CD4-positive, alpha-beta T cell (primary cell): ENCODE data around the gene MINDY3. TPM values are rescaled to one million over a fixed set of nuclear protein-coding genes. Genes with fewer than 3 reads are reported as not detected.

ENCODE experiments used
- ATAC-seq: fragments of 200-7000 bp; cut with Tn5 transposase; one replicate; pipeline ENCODE4 v1.10.0; 2022; ENCODE audit warnings: mild to moderate bottlenecking; ENCODE audit not compliant: poor library complexity
- CTCF ChIA-PET: fragments of 350-600 bp; sonication (Branson Sonifier 250); formaldehyde crosslinking; loops from one replicate; lab custom pipeline; 2021; ENCODE audit warnings: antibody characterized with exemption, inconsistent platforms; lab: Charles Lee
- POLR2A ChIA-PET: fragments of 350-600 bp; sonication (Branson Sonifier 250); formaldehyde crosslinking; loops from one replicate; lab custom pipeline; 2021; ENCODE audit warnings: antibody characterized with exemption, inconsistent platforms; lab: Charles Lee
- DNase-seq, 14 experiments: peaks; one replicate each; pipeline ENCODE4 v3.0.0-alpha.2; 2013 to 2020; ENCODE audit warnings: mixed read lengths in 2 of 14
- H3K27ac ChIP-seq, 2 donors: one replicate each; pipeline versions ENCODE4 v1.5.1 to v1.7.0; 2013; ENCODE audit warnings: low read length in 2 of 2, low read depth in 1 of 2, mild to moderate bottlenecking in 1 of 2
- H3K27me3 ChIP-seq, 2 experiments: 1 replicate in 1 of 2; 2 replicates in 1 of 2; pipeline versions ENCODE4 v1.6.1 to v1.7.0; 2013; ENCODE audit warnings: low read length in 2 of 2, control low read depth in 1 of 2, mild to moderate bottlenecking in 1 of 2, moderate library complexity in 1 of 2; ENCODE audit not compliant: insufficient read depth in 2 of 2, control insufficient read depth in 1 of 2
- H3K36me3 ChIP-seq: one replicate; pipeline ENCODE4 v1.6.1; 2013; ENCODE audit warnings: low read length, control low read depth; ENCODE audit not compliant: insufficient read depth
- H3K4me1 ChIP-seq: one replicate; pipeline ENCODE4 v1.6.1; 2013; ENCODE audit warnings: low read length, control low read depth; ENCODE audit not compliant: insufficient read depth
- H3K4me3 ChIP-seq: one replicate; pipeline ENCODE4 v1.5.1; 2013; ENCODE audit warnings: mild to moderate bottlenecking, low read length, moderate library complexity
- H3K9me3 ChIP-seq, 2 experiments: 1 replicate in 1 of 2; 2 replicates in 1 of 2; pipeline versions ENCODE4 v1.6.1 to v1.7.0; 2013; ENCODE audit warnings: low read length in 2 of 2, mild to moderate bottlenecking in 2 of 2, control low read depth in 1 of 2, moderate library complexity in 1 of 2; ENCODE audit not compliant: control insufficient read depth in 1 of 2, insufficient read depth in 1 of 2
- H3K27ac Mint-ChIP-seq: one replicate; pipeline ENCODE4 v1.8.0; 2020; ENCODE audit warnings: mixed read lengths
- H3K27me3 Mint-ChIP-seq: one replicate; pipeline ENCODE4 v1.8.0; 2021; ENCODE audit warnings: mixed read lengths
- H3K36me3 Mint-ChIP-seq: one replicate; pipeline ENCODE4 v1.8.0; 2021; ENCODE audit warnings: low read depth, mixed read lengths
- H3K4me1 Mint-ChIP-seq: one replicate; pipeline ENCODE4 v1.8.0; 2021; ENCODE audit warnings: low read depth, mixed read lengths
- H3K4me3 Mint-ChIP-seq: one replicate; pipeline ENCODE4 v1.8.0; 2020; ENCODE audit warnings: mild to moderate bottlenecking, mixed read lengths
- H3K9me3 Mint-ChIP-seq: one replicate; pipeline ENCODE4 v1.8.0; 2020; ENCODE audit warnings: mixed read lengths
- CTCF ChIP-seq: fragments of 200-600 bp; IDR thresholded peaks from one replicate; pipeline ENCODE4 v1.8.0; 2022; ENCODE audit warnings: antibody characterized with exemption, mild to moderate bottlenecking
- intact Hi-C, 2 experiments: fragments of 100-400 bp; cut with DNase I in 1 of 2; cut with micrococcal nuclease in 1 of 2; formaldehyde crosslinking; loops; one replicate each; pipeline versions ENCODE4 v1.15.1 to v1.9.0; 2023 to 2025; cut with DNase I, micrococcal nuclease
- total RNA-seq, 174 experiments: library from RNA in 2 of 174; stranded (reverse) in 2 of 174; gene quantifications; one replicate each; pipeline ENCODE4 v1.2.3 and lab custom pipeline; 2021 to 2026

The MINDY3 gene
- total RNA-seq, 2 experiments from 2014 or later, result 39.8 to 40.6 TPM

- H3K4me3 ChIP-seq, result no peak overlapping the region
- Mint-ChIP-seq H3K9me3 (no peaks in the 10 kb centered on the region), H3K27me3 (peaks cover 74% of the 10 kb centered on the region), H3K4me3 (no peak overlapping the region), H3K4me1 (no peaks in the 10 kb centered on the region), H3K27ac (no peak overlapping the region), H3K36me3 (no peaks in the 10 kb centered on the region)
- no peak for TF ChIP-seq CTCF
- no peaks in the 10 kb centered on the region for H3K9me3 ChIP-seq
- H3K36me3 ChIP-seq, result no peaks in the 10 kb centered on the region
- ChIA-PET POLR2A (no interaction called here), CTCF (no interaction called here)
- H3K4me1 ChIP-seq, result no peaks in the 10 kb centered on the region
- DNase-seq, result no peak
- no peak for ATAC-seq
- H3K27me3 ChIP-seq, result peaks cover 0 to 12% of the 10 kb centered on the region in 2 experiments
- intact Hi-C loops, result no loop called here
- no peak overlapping the region for H3K27ac ChIP-seq
Measured at GRCh38 chr10:15881542-15881941, 21.2 kb upstream of the MINDY3 start.

- CTCF ChIA-PET, result no interaction called here
- H3K27ac Mint-ChIP-seq, result no peak overlapping the region
- peak; percentile 37 for ATAC-seq
Measured at GRCh38 chr10:15879663-15880062, 19.4 kb upstream of the MINDY3 start.

DNA sequence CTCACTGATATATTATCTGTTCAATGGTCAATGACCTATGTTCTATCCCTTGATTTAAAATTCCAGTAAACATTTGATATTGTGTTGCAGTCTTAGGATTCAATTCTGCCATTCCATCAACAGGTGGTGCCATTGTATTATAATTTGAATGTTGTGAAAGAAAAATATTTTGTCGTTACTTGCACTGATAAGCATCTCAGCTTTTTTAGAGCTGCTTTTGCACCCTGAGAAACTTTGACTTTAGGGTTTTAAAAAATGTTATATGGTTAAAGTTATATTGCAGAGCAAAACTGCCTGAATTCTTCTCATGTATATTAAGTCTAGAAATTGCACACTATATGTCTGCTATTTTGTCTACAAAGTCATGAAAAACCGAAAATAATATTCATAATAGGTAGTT, 18.8 kb upstream of the MINDY3 start:
- H3K4me3 ChIP-seq, result no peak overlapping the region
- no peaks in the 10 kb centered on the region for H3K36me3 ChIP-seq
- ChIA-PET CTCF (no interaction called here), POLR2A (no interaction called here)
- peaks cover 0 to 12% of the 10 kb centered on the region in 2 experiments for H3K27me3 ChIP-seq
- Mint-ChIP-seq H3K9me3 (no peaks in the 10 kb centered on the region), H3K27ac (no peak overlapping the region), H3K4me3 (no peak overlapping the region), H3K36me3 (no peaks in the 10 kb centered on the region), H3K4me1 (no peaks in the 10 kb centered on the region), H3K27me3 (peaks cover 79% of the 10 kb centered on the region)
- H3K27ac ChIP-seq, result no peak overlapping the region
- intact Hi-C loops, result loop anchor here (2.0 to 10.0 kb wide), 3 partner anchors 666 to 1376 kb away; no protein-coding TSS in a partner anchor
- ATAC-seq, result peak; percentile 61
- peak in 3 of 14 experiments; percentile 43 to 47 (median 44) for DNase-seq
- peak; percentile 60 for TF ChIP-seq CTCF
- no peaks in the 10 kb centered on the region for H3K4me1 ChIP-seq
- no peaks in the 10 kb centered on the region for H3K9me3 ChIP-seq

More at GRCh38 chr10:15879663-15880062, 19.4 kb upstream of the MINDY3 start:
- Histone ChIP-seq H3K36me3 (no peaks in the 10 kb centered on the region), H3K27ac (no peak overlapping the region), H3K4me3 (no peak overlapping the region), H3K27me3 (peaks cover 0 to 12% of the 10 kb centered on the region in 2 experiments), H3K9me3 (no peaks in the 10 kb centered on the region), H3K4me1 (no peaks in the 10 kb centered on the region)
- POLR2A ChIA-PET, result no interaction called here
- TF ChIP-seq CTCF, result no peak
- peaks cover 77% of the 10 kb centered on the region for H3K27me3 Mint-ChIP-seq
- no peak overlapping the region for H3K4me3 Mint-ChIP-seq
- H3K9me3 Mint-ChIP-seq, result no peaks in the 10 kb centered on the region
- no peaks in the 10 kb centered on the region for H3K36me3 Mint-ChIP-seq
- DNase-seq, result no peak
- intact Hi-C loops, result loop anchor here (2.0 to 10.0 kb wide), 3 partner anchors 665 to 1375 kb away; no protein-coding TSS in a partner anchor
- no peaks in the 10 kb centered on the region for H3K4me1 Mint-ChIP-seq
